Midbrain (tissue), 1 donor: ENCODE measurements around the gene GNA12.

Source experiments
- DNase-seq: peaks from one replicate; lab custom pipeline; 2025; lab: John Stamatoyannopoulos, UW

GNA12 gene

DNA sequence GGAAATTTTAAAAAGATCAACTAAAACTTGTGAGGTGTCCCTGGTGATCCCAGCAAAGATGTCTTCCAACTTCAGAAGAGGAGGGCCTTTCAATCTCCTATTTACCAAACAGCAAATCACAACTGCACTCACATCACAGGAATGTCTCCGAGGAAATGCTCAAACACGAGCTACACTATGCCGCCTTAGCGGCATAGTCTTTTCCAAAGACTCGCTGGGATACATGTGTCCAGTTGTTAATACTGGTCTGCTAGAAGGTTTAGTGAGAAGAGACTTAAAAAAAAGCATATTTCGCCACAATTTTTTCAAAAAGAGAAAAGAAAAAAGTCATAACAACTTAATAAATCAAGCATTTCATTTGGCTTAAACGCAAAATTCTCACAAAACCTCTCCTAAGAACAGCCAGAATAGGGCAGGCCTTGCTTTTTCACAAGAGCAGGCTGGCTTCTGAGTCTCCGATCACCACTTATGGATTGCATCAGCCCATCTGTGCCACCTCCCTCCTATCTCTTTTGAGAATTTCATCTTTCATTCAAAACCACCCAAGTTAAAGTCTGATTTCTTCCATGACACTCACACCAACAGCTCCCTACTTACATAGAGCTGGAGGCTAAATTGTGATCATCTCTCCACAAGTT is 66.1 kb downstream of the GNA12 start:
- no peak for DNase-seq

DNA sequence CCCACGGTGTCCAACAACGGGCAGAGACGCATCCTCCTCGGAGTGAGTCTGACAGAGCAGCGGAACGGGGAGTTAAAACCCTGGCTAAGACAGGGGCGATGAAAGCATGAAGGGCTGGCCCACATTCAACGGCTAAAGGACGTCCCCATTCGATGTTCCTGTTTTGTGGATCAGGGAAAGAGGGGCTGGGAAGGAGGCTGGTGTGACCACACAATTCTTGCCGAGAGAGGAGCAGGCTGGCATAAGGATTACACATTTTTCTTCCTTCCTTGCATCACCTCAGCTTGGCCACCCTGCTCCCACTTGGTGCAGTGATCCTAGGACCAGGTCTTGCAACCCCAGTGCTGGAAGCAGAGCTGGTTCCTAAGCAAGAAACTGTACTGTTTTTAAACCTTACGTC is 67.7 kb downstream of the GNA12 start:
- DNase-seq = no peak

GRCh38 chr7:2775785-2776184 is 68.3 kb downstream of the GNA12 start:
- DNase-seq = no peak

DNA sequence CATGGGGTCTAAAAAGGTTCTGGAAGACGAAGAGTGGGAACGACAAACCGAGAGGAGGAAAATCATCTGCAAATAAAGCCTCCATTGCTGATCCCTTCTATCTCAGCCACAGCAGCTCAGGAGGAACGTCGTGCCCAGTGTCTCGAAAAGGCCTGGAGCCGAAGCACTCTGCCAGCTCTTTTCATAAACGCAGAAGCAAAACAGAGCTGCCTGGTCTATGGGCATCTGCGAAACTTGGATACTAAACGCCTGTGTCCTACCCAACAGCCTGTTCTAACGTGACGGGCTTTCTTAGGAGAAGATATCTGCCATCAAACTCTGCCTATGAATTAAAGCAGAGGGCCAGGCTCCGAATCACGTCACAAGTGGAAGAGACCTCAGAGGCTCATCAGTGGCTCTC is 68.7 kb downstream of the GNA12 start:
- DNase-seq = no peak

- DNase-seq = no peak
Measured at GRCh38 chr7:2774935-2775334, 69.2 kb downstream of the GNA12 start.

DNA sequence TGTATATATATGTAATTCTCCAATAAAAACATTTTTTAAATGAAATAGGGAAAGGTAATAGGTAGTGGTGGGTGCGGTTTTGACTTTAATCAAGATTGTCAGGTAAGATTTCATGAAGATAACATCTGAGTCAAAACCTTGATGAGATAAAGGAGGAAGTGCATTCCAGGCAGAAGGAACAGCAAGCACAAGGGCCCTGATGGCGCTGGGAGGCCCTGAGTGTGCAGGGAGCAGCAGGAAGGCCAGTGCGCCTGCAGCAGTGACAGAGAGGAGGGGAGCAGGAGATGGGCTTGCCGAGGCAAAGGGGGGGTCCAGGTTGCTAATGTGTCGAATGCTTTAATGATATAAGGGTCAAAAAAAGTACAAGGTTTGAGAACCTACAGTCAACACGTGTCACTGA is 69.8 kb downstream of the GNA12 start:
- no peak for DNase-seq

- no peak for DNase-seq
Measured at GRCh38 chr7:2773608-2774007, 70.5 kb downstream of the GNA12 start.

- DNase-seq = no peak
Measured at GRCh38 chr7:2771274-2771731, 72.8 kb downstream of the GNA12 start.

DNA sequence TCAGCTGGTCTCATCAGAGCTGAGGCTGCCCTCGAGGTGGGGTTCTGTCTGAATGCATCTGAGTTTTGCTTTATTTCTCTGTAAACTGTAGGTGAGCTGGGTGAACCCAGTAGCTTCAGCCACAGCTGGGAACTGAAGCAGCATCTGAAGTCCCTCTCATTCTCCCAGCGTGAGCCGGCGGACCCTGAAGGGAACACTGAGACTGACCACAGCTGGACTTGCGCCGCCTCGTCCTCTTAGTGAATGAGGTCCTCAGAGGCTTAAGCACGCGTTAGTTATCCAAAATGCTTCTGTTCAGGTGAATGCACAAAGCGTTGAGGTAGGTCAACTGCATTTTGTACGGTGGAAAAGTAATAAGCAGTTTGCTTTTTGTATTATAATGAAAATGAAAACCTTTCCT is 79.5 kb downstream of the GNA12 start:
- DNase-seq = no peak

- DNase-seq = no peak
Measured at GRCh38 chr7:2763597-2763996, 80.5 kb downstream of the GNA12 start.

- no peak for DNase-seq
Measured at GRCh38 chr7:2761801-2762497, 82.2 kb downstream of the GNA12 start.

DNA sequence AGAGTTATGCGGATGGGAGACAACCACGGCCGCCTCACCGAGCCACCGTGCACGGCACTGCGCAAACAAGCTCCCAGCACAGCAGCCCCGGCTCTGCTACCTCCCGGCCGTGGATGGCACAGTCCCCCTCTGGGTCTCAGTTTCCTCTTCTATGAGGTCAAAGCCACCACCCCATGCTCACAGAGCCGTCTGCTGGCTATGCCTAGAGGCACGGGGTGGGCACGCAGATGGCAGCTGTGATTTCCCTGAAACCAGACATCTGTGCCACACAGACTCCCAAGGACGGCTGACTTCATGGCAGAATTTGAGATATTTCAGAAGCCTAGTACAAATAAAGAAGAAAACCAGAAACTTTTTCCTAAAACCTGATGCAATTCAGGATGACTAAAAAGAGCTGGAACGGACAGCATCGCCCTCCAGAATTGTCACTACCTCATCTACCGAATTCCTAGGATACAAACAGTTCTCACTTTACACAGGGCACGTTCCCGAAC is 82.9 kb downstream of the GNA12 start:
- DNase-seq = no peak

GRCh38 chr7:2760098-2760889 is 83.8 kb downstream of the GNA12 start:
- peak; percentile 43 for DNase-seq

DNA sequence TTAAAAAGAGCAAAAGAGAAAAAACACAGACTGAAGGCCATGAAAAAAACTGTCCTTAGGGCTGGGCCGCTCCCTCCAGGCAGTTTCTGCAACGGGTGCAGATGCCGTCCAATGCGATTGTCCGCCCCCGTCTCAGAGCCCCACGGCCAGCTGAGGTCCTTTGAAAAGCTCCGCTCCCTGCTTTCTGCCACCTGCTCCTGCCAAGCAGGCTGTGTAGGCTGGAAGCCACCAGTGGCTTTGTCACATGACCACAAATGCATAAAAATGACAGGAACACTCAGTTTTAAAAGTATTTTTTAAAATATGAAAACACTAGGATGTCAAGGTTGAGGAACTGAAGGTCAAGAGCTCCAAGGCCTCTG is 84.4 kb downstream of the GNA12 start:
- peak; percentile 52 for DNase-seq

DNA sequence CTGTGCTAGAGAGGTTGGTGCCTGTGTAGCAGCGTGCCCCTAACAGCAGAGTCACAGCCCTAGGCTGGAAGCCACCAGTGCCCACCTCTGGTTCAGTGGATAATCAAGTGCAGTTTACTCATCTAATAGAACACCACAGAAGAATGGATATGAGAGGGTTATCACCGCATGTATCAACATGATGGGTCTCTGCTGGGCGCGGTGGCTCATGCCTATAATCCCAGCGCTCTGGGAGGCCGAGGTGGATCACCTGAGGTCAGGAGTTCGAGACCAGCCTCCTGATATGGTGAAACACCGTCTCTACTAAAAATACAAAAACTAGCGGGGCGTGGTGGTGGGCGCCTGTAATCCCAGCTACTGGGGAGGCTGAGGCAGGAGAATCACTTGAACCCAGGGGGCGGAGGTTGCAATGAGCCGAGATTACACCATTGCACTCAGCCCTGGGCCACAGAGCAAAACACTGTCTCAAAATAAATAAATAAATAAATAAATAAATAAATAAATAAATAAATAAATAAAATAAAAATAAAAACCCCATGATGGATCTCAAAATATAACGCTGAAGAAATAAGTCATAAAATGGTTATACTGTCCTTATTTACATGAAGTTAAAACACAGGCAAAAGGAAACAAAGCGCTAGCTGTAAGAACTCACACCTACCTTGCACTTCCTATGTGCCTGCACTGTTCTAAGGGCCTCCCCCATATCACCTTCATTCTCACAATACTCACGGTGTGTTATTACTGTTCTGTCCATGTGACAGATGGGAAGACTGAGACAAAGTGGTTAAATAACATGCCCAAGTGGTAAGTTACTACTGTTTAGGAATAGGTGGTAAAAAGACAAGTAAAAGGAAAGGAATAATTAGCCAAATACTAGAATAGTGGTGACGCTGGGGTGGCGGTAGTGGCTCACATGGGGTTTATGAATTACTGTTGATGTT is 85.2 kb downstream of the GNA12 start:
- DNase-seq = no peak

- DNase-seq = no peak
Measured at GRCh38 chr7:2757904-2758672, 86.0 kb downstream of the GNA12 start.

- DNase-seq = peak; percentile 40
Measured at GRCh38 chr7:2757361-2757903, 86.7 kb downstream of the GNA12 start.

DNA sequence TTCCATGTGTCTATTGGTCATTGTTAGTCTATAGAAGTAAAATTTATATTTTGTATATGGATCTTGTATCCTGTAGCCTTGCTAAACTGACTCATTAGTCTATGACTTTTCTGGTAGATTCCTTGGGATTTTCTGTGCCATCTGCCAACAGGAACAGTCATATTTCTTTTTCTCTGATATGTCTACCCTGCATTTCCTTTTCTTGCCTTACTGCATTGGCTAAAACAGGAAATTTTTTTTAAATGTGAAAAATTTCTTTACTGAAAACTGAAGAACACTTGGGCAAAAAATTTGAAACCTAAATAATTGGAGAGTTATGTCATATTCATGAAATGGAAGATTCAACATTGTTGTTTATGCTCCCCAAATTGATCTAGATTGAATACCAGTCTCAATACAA is 88.6 kb downstream of the GNA12 start:
- no peak for DNase-seq

DNA sequence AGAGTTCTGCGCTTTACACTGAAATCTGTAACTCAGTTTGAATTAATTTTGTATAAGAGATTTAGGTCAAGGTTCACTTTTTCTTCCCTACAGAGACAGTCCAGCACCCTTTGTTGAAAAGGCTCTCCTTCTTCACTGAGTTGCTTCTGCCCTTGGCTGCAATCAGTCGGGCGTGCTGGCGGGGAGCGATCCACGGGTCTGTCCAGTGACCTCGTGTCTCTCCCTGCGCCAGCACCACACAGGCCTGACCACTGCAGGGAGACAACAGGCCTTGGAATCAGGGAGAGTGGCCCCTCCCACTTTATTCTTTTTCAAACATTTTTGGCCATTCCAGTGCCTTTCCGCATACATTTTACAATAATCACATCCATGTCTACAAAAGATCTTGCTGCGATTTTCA is 89.2 kb downstream of the GNA12 start:
- no peak for DNase-seq

DNA sequence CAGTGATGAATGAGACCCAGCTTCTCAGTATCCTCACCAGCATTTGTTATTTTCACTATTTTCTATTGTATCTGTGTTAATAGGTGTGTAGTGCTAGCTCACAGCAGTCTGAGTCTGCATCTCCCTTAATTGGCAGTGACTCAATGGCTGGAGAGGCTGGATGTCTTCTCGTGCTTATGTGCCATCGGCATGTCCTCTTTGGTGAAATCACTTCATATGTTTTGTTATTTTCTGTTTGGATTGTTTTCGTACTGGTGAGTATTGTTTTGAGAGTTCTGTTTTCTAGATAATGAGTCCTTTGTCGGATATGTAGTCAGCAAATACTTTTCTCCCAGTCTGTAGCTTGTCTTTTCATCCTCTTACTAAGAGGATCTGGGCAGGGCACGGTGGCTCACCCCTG is 90.0 kb downstream of the GNA12 start:
- peak; percentile 21 for DNase-seq

- no peak for DNase-seq
Measured at GRCh38 chr7:2753148-2753547, 91.0 kb downstream of the GNA12 start.
